ENCODE data around the gene SLK.

DNA sequence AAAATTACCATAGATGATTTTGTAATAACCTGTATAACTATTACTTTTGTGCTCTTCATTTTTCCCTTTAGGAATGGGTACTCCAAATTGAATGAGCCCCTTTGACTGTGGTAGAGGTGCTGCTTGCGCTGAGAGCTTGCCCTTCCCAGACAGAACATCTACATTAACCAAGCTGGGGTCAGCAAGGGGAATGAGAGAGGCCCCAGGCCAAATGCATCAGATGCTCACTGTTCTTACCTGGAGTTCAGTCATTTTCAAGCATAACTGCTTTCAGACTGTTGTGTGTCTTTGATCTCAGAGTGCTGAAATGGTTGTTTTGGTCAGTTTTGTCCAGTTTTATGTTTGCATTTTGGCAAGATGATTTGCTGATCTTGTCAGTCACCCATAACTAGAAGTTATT lies 41.3 kb upstream of the SLK start:
- TF ChIP-seq, protein P1, sequence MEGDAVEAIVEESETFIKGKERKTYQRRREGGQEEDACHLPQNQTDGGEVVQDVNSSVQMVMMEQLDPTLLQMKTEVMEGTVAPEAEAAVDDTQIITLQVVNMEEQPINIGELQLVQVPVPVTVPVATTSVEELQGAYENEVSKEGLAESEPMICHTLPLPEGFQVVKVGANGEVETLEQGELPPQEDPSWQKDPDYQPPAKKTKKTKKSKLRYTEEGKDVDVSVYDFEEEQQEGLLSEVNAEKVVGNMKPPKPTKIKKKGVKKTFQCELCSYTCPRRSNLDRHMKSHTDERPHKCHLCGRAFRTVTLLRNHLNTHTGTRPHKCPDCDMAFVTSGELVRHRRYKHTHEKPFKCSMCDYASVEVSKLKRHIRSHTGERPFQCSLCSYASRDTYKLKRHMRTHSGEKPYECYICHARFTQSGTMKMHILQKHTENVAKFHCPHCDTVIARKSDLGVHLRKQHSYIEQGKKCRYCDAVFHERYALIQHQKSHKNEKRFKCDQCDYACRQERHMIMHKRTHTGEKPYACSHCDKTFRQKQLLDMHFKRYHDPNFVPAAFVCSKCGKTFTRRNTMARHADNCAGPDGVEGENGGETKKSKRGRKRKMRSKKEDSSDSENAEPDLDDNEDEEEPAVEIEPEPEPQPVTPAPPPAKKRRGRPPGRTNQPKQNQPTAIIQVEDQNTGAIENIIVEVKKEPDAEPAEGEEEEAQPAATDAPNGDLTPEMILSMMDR (IDR thresholded peaks at IDR 0.05), result no peak
- TF ChIP-seq ZFX (IDR thresholded peaks at IDR 0.05; ENCODE audit: borderline replicate concordance), result no peak

Data from 22Rv1 (cell line).